GM18870 (cell line): ENCODE measurements around the gene NAXE.
"Not testable (repeated sequence)": the region's sequence is repeated elsewhere in the genome, so short reads cannot be mapped to it uniquely, and the experiment has no call there.

Experiments
- ATAC-seq: cut with Tn5 transposase; IDR thresholded peaks from one replicate; pipeline ENCODE4 v1.9.1; 2021; ENCODE audit warnings: moderate library complexity; ENCODE audit not compliant: unreplicated experiment

Gene NAXE

DNA sequence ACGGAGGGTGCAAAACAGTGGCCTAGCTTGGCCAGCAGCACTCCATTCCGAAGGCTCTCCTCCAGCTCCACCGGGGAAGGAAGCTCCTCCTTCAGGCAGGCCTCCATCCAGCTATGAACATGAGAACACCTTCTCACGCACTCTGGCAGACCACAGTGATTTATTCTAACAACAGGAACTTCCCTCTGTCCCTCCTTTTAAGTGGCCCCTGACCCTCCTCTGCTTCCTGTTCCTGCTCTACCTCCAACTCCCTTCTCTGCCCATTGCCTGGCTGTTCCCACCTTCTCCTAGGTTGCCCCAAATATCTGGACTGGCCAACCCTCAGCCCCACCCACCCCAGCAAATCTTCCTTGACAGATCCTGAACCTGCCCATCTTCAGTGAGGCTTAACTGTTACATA is 25.1 kb upstream of the NAXE start:
- no peak for ATAC-seq

DNA sequence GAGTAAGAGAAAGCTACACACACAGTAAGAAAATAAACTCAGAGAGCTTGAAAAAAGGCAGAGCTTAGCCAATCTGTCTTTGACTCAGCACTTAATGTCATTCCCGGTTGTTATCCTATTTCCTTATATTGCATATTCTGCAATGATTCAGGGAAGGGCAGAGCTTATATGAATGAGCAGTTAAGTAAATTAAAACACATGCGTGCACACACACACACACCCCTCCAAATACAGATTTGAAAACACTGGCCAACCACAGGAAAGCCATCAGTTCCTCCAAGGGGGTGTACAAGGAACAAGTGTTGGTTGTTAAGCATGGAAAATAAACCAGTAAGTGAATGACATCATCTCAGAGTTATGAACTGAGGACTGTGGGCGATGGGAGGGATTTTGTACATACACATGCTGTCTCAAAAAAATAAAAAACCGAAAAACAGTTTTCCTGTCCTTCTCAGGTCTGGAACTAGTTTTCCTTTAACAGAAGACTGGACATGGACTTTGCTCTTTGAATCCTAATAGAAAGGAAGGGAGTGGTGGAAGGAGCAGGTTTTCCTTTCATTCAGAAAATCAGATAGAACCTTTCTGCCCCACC is 20.2 kb upstream of the NAXE start:
- ATAC-seq: no peak

DNA sequence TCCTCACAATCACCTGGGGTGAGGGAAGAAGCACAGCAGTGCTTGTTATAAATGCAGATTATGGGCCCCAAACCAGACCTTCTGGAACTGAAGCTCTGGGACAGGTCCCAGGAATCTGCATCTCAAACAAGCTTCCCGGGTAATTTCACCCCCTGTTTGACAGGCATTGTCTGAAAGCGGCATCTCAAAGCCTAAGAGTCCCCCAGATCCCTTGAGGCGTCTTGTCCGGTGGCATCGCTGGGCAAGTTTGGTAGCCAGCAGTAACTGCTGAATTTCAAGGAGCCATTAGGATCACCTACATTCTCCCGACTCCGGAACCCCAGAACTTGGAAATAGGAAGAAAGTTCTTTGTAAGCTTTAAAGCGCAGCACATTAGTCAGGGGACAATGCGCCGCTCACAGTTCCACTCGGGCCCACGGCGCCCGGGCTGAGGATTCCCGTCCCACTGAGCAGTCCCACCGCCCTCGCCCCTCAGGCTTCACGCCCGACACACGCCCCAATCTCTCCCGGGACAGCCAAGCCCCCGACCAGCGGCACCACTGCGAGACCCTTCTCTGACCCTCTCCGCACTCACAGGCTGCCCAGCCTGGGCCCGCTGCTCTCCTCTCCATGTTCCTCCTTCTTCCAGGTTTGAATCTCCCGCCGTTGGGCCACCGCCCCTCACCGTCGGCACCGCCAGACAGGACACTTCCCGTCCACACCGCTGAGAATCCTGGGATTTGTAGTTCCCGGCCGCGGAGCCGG is 19.5 kb upstream of the NAXE start, which contains the start of gene IQGAP3:
Gene IQGAP3 (minus strand): TSS at position 647 of the 744 bp plus-strand sequence. CDS start 36 bp downstream, at position 611.
- ATAC-seq: no peak

DNA sequence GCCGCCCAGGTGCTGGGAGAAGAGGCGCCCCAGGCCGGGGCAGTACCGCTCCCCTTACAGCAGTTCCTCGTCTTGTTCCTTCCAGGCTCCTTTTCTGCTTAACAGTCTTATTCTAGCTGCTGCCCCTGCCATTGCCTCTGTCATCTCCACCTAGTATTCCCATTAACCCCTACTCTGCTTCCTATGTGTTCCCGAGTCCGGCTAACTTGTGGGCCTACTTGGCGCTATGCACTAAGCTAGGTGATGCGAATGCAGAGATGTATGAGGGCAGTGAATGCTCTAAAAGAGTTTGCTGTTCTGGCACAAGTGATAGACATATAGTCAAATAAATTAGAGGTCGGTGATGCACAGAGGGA is 18.9 kb upstream of the NAXE start:
- no peak for ATAC-seq

DNA sequence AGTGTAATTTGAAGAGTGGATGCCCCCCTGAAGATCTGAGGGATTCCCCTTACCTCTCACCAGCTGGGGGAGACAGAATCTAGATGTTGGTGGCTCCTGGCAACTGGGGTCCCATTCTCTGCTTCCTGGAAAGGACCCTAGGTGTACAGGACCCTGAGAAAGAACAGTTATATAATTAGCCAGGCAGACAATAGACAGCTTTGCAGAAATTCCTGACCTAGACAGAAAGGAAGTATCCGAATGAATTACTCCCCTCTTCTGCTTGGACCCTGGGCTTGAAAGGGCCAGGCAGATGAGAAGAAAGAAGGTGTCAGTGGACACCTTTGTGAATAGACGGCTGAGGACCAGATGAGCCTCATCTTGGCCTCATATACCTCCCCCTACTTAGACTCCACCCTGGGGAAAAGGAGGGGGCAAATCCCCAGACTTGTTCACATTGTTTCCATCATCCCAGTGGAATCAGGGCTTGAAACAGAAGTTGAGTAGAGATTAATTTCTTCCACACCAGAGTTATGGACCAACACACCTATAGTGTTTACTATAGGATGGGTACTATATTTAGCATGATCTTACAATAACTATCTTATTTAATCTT is 17.4 kb upstream of the NAXE start:
- ATAC-seq: no peak

DNA sequence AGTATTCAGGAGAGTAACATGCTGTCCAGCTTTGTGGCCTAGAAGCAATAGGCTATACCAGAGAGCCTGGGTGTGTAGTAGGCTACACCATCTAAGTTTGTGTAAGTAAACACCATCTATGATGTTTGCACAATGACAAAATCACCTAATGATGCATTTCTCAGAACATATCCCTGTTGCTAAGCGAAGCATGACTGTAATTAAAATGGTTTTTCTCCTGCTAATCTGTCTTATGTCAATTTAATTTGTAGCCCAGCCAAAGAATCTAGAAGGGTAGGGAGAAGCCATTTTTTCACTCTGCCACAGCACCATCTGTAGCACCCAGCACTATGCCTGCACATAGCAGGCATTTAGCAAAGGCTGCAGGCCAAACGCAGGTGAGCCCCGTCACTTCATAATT is 14.0 kb upstream of the NAXE start:
- no peak for ATAC-seq

DNA sequence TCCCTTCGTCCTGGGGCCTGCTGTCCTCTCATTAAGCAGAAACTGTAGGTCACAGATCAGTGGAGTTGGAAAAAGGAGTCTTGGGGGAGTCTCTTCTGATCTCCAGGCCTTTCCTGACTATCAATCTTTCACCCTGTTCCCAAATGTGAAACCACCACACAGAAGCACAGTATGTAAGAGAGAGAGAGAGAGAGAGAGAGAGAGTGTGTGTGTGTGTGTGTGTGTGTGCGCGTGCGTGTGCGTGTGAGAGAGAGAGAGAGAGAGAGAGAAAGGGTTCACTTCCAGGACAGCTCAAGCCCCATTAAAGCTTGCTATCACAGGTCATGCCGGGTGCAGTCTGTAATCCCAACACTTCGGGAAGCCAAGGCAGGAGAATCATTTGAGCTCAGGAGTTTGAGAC is 13.5 kb upstream of the NAXE start:
- ATAC-seq: no peak

DNA sequence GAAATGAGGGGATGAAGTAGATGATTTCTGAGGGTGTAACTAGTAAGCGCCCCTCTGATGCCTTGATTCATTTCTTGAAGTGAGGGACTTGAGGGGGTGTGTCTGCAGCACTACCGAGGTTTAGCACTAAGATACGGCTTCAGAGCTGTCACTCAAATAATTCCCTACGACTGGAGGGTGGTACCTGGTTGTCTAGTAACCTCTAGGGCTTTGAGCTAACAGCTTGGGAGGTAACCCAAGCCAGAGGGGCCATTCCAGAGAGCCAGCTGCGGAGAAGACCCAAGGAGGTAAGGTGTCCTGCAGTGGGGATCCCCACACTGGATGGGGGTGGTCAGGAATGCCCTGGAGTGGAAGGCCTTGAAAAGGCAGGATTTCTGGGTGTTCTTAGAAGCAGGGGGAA is 12.1 kb upstream of the NAXE start, which contains the start of gene TTC24:
Gene TTC24 (plus strand): TSS at position 252 of the 400 bp plus-strand sequence. CDS start 1,642 bp downstream, outside the sequence.
- ATAC-seq: no peak

DNA sequence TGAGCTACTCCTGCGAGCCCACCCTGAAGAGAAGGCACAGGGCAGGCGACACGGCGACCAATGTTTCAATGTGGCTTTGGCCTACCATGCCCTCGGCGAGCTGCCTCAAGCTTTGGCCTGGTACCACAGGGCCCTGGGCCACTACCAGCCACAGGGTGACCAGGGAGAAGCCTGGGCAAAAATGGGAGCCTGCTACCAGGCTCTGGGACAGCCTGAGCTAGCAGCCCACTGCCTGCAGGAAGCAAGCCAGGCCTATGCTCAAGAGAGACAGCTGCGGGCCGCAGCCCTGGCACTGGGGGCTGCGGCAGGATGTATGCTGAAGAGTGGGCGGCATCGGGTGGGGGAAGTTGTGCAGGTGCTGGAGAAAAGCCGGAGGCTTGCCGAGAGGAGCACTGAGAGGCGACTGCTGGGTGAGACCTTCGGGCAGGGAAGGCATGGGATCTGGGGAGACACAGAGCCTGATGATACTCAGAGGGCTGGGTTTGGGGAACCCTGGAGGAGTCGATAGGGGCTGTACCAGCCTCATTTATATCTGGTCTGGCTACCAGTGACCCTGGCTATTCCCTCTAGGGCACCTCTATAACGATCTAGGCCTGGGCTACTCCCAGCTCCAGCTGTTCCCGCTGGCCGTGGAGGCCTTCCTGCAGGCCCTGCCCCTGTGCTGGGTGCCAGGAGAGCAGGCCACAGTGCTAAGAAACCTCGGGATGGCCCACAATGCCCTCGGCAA is 9.8 kb upstream of the NAXE start:
- ATAC-seq: no peak

DNA sequence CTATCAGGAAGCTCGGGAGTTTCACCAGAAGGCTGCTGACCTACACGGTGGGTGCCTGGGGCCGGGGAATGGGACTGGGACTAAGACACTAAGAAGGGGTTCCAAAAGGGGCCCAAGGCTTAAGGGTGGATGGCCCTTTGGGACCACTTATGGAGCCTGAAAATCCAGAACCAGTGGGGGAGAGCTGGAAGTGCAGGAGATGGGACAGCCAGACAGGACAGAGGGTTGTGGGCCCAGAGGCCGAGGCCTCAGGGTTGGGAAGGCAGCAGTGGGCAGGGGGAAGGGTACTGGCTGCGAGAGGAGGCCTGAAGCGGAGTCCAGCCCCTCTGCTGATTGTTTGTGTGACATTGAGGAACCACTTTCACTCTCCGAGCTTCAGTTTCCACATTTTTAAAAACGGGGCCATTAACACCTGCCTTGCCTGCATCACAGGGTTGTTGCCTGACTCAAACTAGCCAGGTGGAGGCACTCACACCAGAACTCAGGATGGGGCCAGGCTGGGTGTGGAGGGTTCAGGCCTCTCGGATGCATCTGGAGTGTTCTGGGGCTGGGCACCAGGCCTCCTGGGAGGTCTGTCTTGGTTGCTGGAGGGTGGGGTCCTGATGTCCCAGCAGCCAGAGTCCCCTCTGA is 9.1 kb upstream of the NAXE start:
- ATAC-seq: no peak

DNA sequence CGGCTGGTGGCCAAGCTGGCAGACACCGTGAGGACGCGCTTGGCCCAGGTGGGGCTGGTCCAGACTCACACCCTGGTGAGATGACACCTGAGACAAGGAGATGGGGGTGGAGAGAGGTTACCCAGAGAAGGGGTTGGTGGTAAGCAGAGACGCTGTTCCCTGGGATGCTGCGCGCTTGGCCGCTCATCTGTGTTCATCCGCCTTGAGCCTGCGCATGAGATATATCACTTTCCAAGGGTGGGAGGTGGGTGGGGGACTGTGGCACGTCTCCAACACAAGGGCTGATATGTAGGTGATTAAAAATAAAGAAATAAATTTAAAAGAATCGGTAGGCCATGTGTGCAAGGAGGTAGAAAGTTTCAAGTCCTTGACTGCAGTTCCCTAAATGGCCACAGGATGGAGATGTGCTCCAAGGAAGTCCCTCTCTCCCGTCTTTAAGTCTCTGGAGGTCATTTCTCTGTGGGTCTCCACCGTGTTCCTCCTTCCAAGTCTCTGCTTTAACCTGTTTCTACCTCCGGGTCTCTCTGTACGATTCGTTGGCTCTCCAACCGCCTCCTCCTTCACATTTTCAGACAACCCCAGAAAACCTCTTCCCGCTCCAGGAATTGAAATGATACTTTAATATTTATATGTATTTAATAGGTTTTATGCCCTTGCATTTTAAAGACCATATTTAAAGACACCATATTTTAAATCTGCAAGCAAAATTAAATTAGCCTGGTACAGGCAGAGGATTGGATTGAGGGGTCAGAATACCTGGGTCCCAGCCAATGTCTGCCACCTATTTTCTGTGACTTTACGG is 7.6 kb upstream of the NAXE start:
- ATAC-seq: no peak

DNA sequence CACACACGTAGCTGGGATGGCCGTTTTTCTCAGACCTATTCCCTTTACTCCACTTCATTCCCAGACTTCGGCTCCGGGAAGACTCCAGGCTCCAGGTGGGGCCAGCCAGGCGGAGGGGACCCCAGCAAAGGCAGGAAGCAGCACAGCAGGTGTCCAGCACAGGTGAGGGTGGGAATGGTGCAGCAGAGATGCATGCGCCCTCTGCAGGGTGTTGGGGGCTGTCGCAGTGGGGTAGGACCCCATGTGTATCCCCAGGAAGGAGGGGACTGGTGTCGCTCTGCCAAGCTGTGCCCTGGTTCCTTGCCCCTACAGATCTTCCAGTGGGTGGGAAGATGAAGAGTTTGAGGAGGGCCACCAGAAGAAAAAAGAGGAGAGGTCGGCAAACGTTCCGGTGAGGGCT is 6.8 kb upstream of the NAXE start:
- no peak for ATAC-seq

DNA sequence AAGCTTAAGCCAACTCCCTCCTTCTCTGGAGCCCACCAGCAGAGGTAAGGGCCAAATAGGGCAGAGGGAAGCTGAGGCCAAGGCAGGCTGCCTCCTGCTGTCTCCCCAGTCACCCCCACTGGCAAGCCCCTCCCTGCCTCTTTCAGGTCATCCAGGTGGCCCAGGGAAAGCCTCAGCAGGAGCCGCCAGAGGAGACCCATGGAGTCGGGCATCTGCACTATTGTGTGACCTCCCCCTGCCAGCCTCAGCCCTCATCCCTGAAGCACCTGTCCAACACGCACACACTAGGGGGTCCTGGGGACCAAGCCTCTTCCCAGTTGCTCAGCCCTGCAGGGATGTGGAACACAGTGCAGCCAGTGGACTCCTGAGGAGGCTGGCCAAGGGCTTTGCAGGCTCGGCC is 5.3 kb upstream of the NAXE start:
- ATAC-seq: no peak

DNA sequence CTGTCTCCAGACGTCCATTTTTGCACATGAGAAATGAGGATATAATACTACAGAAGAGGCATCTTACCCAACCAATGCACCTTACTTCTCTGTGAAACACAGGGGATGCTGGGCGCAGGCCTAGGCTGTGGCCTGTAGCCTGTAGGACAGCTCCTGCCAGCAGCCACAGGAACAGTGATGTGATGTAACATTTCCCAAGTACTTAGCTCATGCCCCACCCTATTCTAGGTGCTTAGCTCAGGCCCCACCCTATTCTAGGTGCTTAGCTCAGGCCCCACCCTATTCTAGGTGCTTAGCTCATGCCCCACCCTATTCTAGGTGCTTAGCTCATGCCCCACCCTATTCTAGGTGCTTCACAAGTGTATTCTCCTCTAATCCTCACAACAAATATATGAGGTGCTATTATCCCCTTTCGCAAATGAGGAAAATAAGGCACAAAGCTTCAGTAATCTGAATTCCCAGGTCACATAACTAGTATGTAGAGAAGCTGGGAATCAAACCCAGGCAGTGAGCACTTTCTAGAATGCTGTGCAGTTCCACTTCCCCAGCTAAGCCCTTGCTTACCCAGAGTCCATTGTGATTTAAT is 4.6 kb upstream of the NAXE start:
- no peak for ATAC-seq

DNA sequence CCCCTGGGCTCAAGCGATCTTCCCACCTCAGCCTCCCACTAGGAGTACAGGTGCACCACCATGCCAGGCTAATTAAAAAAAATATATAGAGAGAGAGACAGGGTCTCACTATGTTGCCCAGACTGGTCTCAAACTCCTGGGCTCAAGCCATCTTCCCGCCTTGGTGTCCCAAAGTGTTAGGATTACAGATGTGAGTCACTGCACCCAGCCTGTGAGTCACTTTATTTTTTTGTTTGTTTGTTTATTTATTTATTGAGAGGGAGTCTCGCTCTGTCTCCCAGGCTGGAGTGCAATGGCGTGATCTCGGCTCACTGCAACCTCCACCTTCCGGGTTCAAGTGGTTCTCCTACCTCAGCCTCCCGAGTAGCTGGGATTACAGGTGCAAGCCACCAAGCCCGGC is 3.6 kb upstream of the NAXE start:
- ATAC-seq: not testable (repeated sequence)

DNA sequence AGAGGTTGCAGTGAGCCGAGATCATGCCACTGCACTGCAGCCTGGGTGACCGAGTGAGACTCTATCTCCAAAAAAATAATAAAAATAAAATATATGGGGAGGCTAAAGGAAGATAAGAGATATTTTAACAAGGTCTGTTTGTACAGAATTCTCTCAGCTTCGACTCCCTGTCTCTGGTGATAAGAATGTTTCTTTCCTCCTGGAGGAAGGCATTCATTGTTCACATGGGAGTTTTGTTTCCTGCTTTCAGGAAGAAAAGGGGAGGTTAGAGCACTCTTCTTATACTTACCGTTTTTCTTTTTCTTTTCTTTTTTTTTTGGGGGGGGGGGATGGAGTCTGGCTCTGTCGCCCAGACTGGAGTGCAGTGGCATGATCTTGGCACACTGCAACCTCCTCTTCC is 2.0 kb upstream of the NAXE start:
- ATAC-seq: no peak

DNA sequence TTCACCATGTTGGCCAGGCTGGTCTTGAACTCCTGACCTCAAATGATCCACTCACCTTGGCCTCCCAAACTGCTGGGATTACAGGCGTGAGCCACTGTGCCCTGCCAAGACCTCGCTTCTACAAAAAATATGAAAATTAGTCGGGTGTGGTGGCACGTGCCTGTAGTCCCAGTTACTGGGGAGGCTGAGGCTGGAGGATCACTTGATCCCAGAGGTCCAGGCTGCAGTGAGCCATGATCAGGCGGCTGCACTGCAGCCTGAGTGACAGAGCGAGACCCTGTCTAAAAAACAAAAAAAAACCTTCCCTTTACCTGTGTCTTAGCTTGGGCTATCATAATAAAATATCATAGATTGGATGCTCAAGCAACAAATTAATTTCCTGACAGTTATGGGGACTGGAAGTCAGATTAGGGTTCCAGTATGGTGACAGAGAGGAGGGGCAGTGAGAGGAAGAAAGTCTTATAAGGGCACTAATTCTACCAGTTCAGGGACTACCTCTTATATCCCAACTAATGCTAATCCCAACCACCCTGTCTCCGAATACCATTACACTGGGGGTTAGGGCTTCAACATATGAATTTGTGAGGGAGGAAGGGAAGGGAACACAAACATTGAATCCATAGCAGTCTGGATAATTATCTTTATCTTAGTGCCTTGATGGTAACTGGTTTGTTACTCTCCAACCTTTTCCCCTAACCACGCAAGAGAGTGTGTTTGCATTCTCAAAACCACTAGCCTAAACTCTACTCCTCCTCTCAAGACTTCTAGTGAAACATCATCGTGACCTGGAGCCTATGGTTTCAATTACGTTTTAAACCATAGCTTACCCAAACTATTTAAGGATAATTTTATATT is 1.0 kb upstream of the NAXE start:
- no peak for ATAC-seq

DNA sequence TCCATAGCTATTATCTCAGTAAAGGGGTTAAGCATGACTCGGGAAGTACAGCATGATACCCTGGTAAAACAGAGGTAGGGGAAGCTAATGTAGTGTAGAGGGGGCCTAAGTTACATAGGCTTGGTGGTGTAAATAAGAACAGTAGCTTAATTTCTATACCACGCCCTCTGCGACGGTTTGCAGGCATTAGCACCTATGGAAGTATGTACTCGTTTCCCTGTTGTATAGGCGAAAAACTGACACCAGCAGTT is 470 bp upstream of the NAXE start:
- no peak for ATAC-seq

DNA sequence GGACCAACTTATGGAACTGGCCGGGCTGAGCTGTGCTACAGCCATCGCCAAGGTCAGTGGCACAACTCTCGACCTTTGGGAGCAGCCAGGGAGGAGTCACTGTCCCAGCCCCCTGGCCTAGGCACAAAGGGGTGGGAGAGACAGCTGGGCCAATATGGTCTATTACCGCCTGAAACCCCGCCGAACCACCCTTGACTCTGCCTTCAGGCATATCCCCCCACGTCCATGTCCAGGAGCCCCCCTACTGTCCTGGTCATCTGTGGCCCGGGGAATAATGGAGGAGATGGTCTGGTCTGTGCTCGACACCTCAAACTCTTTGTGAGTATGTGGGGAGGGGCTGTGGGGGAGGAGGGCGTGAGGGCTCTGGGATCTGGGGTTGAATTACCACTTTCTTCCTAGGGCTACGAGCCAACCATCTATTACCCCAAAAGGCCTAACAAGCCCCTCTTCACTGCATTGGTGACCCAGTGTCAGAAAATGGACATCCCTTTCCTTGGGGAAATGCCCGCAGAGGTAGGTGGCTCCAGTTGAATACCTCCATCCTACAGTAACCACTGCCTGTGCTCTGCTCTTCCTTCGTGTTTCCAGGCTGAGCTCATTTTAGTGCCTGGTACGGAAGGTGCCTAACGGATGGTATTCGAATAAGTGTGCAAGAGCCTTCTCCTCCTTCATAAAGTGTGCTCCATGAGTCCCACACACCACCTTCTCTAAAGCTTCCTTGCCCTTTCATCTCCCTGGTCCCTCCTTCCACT is 758 bp downstream of the NAXE start:
- no peak for ATAC-seq
